GM21360 (cell line): Measurements from ENCODE around the gene DECR2.
A peak's percentile ranks its signal among the peaks of the same experiment; 100 is the strongest.
"Not testable (repeated sequence)": the region's sequence is repeated elsewhere in the genome, so short reads cannot be mapped to it uniquely, and the experiment has no call there.

Experiments used
- ATAC-seq: cut with Tn5 transposase; IDR thresholded peaks from one replicate; pipeline ENCODE4 v1.9.1; 2021; ENCODE audit warnings: mild to moderate bottlenecking, moderate library complexity; ENCODE audit not compliant: unreplicated experiment

The DECR2 gene

GRCh38 chr16:398561-399339 is 2.9 kb upstream of the DECR2 start:
- ATAC-seq, result no peak

DNA sequence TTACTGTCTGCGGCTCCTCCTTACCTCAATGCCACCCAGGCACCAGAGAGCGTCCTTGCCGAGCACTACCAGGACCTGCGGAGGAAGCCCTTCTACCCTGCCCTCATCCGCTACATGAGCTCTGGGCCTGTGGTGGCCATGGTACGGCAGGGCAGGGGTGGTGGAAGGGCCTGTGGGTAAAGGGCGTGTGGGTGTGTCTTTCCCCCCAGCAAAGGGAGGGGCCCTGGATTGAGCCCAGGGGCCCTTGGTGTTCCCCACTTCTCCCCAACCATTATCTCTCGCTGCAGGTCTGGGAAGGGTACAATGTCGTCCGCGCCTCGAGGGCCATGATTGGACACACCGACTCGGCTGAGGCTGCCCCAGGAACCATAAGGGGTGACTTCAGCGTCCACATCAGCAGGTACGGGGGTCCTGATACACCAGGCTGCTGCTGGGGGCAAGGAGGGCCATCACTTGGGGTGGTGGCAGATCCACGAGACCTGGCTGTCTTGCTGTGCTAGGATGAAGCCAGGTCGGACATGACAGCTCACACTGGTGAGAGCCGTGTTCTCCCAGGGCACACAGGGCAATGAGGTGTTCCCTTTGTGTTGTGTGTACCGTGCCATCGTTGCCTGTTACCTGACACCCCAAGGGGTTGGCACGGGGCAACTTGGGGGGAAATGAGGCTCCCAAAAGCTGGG is 2.2 kb upstream of the DECR2 start:
- no peak for ATAC-seq

- no peak for ATAC-seq
Measured at GRCh38 chr16:400061-400591, 1.6 kb upstream of the DECR2 start.

- no peak for ATAC-seq
Measured at GRCh38 chr16:404971-405486, 3.3 kb downstream of the DECR2 start.

DNA sequence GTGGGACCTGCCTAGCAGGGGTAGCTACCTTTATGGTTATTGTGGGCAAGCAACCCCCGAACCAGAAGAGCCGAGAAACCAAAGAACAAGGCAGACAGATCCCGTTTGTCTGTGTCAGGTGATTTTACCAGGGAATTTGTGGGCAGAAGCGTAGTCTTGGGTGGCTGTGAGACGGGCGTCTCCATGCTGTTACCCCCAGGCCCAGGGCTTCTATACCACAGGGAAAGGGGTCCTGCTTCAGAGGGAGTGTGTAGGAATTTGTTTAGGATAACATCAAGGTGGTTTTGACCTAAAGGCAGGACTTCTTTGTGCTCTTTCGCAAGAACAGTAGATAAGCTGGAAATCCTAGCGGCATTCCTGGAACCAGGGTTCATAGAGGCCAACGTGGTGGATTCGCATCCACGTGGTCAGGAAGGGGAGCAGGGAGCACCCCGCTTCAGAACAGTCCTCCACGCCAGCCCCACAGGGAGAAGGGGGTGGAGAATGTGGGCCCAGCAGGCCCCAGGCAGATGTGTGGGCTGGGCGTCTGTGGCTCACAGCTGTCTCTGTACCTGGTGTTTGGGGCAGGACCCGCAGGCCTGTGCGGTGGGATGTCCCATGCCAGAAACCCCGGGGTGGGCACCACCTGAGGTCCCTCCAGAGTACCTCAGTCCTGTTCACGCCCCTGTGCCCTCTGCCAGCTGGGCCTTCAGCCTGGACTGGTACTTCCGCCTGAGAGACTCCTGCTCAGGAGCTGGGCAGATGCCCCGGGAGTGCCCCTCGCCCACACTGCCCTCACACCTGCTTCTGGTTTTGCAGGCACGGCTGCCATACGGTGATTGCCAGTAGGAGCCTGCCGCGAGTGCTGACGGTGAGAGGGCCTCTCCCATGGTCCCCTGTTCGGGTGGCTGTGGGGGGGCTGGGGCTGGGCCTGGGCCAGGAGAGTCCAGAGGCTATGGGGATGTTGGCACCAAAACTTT is 4.1 kb downstream of the DECR2 start:
- ATAC-seq, result no peak

DNA sequence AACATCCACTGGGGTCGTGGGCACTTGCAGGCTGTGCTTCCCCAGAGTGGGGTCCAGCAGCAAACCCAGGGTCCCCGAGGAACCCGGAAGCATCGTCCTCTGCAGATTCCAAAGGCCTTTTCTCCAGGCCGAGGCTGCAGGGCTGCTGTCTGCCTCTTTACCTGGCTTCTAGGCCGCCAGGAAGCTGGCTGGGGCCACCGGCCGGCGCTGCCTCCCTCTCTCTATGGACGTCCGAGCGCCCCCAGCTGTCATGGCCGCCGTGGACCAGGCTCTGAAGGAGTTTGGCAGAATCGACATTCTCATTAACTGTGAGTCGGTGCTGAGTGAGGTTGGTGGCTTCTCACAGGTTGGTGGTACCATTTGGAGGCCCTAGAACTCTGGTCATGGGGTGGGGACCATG is 5.6 kb downstream of the DECR2 start:
- no peak for ATAC-seq

DNA sequence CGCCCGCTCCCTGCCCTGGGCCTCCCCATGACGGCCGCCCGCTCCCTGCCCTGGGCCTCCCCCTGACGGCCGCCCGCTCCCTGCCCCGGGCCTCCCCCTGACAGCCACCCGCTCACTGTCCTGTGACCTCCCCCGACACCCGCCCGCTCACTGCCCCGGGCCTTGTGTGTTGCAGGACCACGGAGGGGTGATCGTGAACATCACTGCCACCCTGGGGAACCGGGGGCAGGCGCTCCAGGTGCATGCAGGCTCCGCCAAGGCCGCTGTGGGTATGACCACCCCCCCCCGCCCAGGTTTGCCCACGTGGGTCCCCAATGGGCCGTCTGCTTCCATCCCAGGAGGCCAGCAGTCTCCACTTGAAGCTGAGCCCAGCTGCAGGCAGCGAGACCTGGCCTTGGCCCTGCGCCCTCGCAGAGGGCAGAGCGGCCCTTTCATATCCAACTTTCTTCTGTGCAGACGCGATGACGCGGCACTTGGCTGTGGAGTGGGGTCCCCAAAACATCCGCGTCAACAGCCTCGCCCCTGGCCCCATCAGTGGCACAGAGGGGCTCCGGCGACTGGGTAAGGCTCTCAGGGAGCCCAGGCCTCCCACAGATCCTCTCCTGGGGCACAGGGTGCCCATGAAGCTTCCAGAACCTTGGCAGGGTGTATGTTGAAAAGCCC is 9.0 kb downstream of the DECR2 start:
- no peak for ATAC-seq

- ATAC-seq, result no peak
Measured at GRCh38 chr16:411576-412265, 10.0 kb downstream of the DECR2 start.

GRCh38 chr16:414395-415169 is 12.9 kb downstream of the DECR2 start:
- ATAC-seq, result no peak

DNA sequence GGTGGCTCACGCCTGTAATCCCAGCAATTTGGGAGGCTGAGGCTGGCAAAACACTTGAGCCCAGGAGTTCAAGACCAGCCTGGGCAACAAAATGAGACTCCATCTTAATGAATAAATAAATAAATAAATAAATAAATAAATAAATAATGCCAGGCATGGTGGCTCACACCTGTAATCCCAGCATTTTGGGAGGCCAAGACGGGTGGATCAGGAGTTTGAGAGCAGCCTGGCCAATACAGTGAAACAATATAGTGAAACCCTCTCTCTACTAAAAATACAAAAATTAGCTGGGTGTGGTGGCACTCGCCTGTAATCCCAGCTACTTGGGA is 13.4 kb downstream of the DECR2 start:
- not testable (repeated sequence) for ATAC-seq

DNA sequence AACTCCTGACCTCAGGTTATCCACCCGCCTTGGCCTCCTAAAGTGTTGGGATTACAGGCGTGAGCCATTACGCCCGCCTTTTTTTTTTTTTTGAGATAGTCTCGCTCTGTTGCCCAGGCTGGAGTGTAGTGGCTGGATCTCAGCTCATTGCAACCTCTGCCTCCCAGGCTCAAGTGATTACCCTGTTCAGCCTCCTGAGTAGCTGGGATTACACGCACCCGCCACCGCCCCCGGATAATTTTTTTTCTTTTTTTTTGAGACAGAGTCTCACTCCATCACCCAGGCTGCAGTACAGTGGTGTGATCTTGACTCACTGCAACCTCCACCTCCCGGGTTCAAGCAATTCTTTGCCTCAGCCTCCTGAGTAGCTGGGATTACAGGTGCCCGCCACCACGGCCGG is 20.5 kb downstream of the DECR2 start:
- not testable (repeated sequence) for ATAC-seq

- ATAC-seq, result no peak
Measured at GRCh38 chr16:424033-424622, 22.4 kb downstream of the DECR2 start.

GRCh38 chr16:424623-425081 is 23.0 kb downstream of the DECR2 start:
- no peak for ATAC-seq

DNA sequence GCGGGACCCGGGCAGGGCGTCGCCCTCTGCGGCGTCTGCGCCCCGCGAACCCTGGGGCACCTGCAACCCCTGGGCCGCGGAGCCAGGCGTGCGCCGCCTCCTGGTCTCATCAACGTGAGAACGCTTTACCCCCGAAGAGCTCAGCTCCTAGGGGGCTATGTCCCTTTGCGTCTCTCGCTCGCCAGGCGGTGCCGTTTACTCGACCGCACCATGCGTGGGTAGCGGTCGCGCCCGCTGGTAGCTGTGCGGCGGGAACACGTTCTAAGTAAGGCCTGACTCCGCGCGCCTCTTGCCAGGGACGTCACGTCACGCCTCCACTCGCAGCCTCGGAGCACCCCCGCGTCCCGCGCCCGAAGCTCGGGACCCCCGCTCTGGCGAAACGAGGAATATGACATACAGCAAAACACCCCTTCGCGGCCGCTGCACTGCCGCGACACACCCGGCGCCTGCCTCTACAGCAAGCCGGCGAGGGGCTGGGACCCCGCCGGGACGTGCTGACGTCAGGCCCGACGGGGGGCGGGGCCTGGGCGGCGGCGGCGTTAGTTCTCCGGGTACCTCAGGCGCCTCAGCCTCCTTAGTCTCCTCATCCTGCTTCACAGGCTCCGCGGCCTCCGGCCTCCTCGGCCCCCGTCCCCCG is 23.5 kb downstream of the DECR2 start, which contains the start of gene RAB11FIP3:
Gene RAB11FIP3 (plus strand): TSS at position 568 of the 637 bp plus-strand sequence. CDS start 358 bp downstream, outside the sequence.
- peak; percentile 72 for ATAC-seq

DNA sequence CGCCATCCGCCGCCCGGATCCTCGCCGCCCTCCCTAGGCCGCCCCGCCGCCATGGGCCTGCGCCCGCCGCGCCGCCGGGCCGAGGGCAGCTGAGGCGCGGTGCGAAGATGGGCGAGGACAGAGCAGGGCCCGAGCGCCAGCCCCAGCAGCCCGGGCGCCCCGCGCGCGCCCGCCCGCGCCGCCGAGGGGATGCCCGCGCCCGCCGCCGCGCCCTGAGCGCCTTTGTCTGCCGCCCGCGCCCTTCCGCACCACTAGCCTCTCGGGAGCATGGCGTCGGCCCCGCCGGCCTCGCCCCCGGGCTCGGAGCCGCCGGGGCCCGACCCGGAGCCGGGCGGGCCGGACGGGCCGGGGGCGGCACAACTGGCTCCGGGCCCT is 24.0 kb downstream of the DECR2 start:
- peak; percentile 17 for ATAC-seq

GRCh38 chr16:426115-426905 is 24.6 kb downstream of the DECR2 start:
- ATAC-seq, result peak; percentile 17

DNA sequence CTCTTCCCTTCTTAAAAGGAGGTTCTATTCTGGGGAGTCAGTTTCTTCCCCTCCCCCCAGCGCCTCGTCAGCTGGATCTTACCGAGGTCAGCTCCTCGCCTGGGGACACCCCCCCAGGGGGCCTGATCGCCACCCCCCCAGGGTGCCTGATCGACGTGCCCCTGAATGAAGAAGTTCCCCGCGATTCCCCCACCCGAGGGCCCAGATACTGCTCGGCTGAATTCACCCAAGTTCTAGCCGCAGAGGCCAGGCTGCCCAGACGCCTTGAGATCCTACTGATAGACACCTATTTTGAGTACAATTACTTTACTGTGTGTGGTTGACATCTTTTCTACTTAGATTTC is 25.2 kb downstream of the DECR2 start:
- no peak for ATAC-seq
